Fibroblast of the conjunctiva (primary cell): ENCODE results near the gene NANOS2.
"Not testable (repeated sequence)": the region's sequence is repeated elsewhere in the genome, so short reads cannot be mapped to it uniquely, and the experiment has no call there.

Experiments
- DNase-seq: peaks from one replicate; pipeline ENCODE4 v3.0.0-alpha.2; 2010; ENCODE audit warnings: low read depth

NANOS2 gene

GRCh38 chr19:45874620-45874966 lies 40.0 kb downstream of the NANOS2 start:
- DNase-seq = no peak

- no peak for DNase-seq
Measured at GRCh38 chr19:45873219-45873772, 41.3 kb downstream of the NANOS2 start.

GRCh38 chr19:45872095-45872919 lies 42.3 kb downstream of the NANOS2 start:
- no peak for DNase-seq

GRCh38 chr19:45870798-45871197 lies 43.8 kb downstream of the NANOS2 start:
- DNase-seq = no peak

- DNase-seq = not testable (repeated sequence)
Measured at GRCh38 chr19:45867241-45867640, 47.3 kb downstream of the NANOS2 start.

GRCh38 chr19:45866400-45867176 lies 48.0 kb downstream of the NANOS2 start:
- DNase-seq = no peak

GRCh38 chr19:45865269-45865948 lies 49.2 kb downstream of the NANOS2 start:
- DNase-seq = no peak

GRCh38 chr19:45864629-45865082 lies 49.9 kb downstream of the NANOS2 start:
- no peak for DNase-seq

- DNase-seq = no peak
Measured at GRCh38 chr19:45863840-45864628, 50.5 kb downstream of the NANOS2 start, which contains the start of gene FOXA3. Gene FOXA3, plus strand, starts transcription at chr19:45864326. Its CDS starts 131 bp downstream, at chr19:45864457.

- DNase-seq = no peak
Measured at GRCh38 chr19:45863335-45863839, 51.2 kb downstream of the NANOS2 start.
